SK-N-SH (cell line): ENCODE measurements around the gene ATP6V0A1.

Experiments used
- CHD2 ChIP-seq: fragments of 150-350 bp; IDR thresholded peaks from 2 replicates; pipeline ENCODE4 v1.6.1; 2018; ENCODE audit warnings: low read length; ENCODE audit not compliant: partially characterized antibody
- CTCF ChIP-seq: fragments of 200-600 bp; sonication (generic); IDR thresholded peaks from 2 replicates; pipeline ENCODE4 v1.6.1; 2017; ENCODE audit warnings: antibody characterized with exemption, mild to moderate bottlenecking, moderate library complexity
- EZH2phosphoT487 ChIP-seq: fragments of 200-600 bp; sonication (generic); IDR thresholded peaks from 2 replicates; pipeline ENCODE4 v1.6.1; 2017; ENCODE audit warnings: low read depth, mixed run types, mild to moderate bottlenecking, antibody characterized with exemption, moderate library complexity, borderline replicate concordance
- GATA2 ChIP-seq: sonication (generic); formaldehyde crosslinking; IDR thresholded peaks from 2 replicates; pipeline ENCODE4 v1.5.0; 2020; ENCODE audit warnings: mild to moderate bottlenecking, missing genetic modification reagents
- PBX3 ChIP-seq: IDR thresholded peaks from 2 replicates; pipeline ENCODE4; 2012
- POLR2AphosphoS5 ChIP-seq: IDR thresholded peaks from 2 replicates; pipeline ENCODE4 v1.6.1; 2012; ENCODE audit warnings: low read depth, low read length
- RAD21 ChIP-seq: IDR thresholded peaks from 2 replicates; pipeline ENCODE4 v1.6.1; 2012; ENCODE audit warnings: mild to moderate bottlenecking, low read length
- RFX5 ChIP-seq: IDR thresholded peaks from 2 replicates; pipeline ENCODE4 v1.6.1; 2012; ENCODE audit warnings: mild to moderate bottlenecking, improper control_type of control experiment, low read length
- SIN3A ChIP-seq: IDR thresholded peaks from 2 replicates; pipeline ENCODE4 v1.6.1; 2012; ENCODE audit warnings: low read depth, mild to moderate bottlenecking, low read length, moderate library complexity, borderline replicate concordance
- TAF1 ChIP-seq: IDR thresholded peaks from 2 replicates; pipeline ENCODE4 v1.6.1; 2012; ENCODE audit warnings: low read depth, mild to moderate bottlenecking, low read length, moderate library complexity, borderline replicate concordance
- TCF12 ChIP-seq: IDR thresholded peaks from 2 replicates; pipeline ENCODE4 v1.4.0; 2012
- TEAD4 ChIP-seq: IDR thresholded peaks from 2 replicates; pipeline ENCODE4 v1.4.0; 2012; ENCODE audit warnings: mild to moderate bottlenecking, borderline replicate concordance; ENCODE audit not compliant: insufficient read depth
- USF2 ChIP-seq: fragments of 150-350 bp; IDR thresholded peaks from 2 replicates; pipeline ENCODE4 v1.6.1; 2017; ENCODE audit warnings: antibody characterized with exemption, low read length, low read depth, borderline replicate concordance

GRCh38 chr17:42422958-42423712, 35.5 kb upstream of the ATP6V0A1 start, which contains the start of gene CAVIN1:
- TF ChIP-seq TAF1 (peak; percentile 98), CHD2 (no peak), USF2 (no peak), CTCF (no peak), PBX3 (no peak; the same call in 1 of the 2 replicates), GATA2 (CRISPR knock-in tag) (no peak), RAD21 (no peak), RFX5 (no peak), POLR2AphosphoS5 (peak; percentile 99), TCF12 (peak; percentile 54), EZH2phosphoT487 (no peak), TEAD4 (peak; percentile 88), SIN3A (peak; percentile 86; the same call in 1 of the 2 replicates)
